SK-N-SH (cell line): ENCODE results near the gene ASPDH. TPM values are rescaled to one million over a fixed set of nuclear protein-coding genes. Genes with fewer than 3 reads are reported as not detected.

Source experiments
- CTCF ChIA-PET: fragments of 300-600, 350-600 bp; formaldehyde crosslinking; extraction: SDS; loops from one replicate; lab custom pipeline; 2021; lab: Yijun Ruan, JAX
- POLR2A ChIA-PET: fragments of 350-600 bp; sonication (Branson Sonifier 250); formaldehyde crosslinking; extraction: SDS; loops from one replicate; lab custom pipeline; 2020; ENCODE audit warnings: antibody characterized with exemption, inconsistent platforms; lab: Yijun Ruan, JAX
- DNase-seq: peaks from one replicate; pipeline ENCODE4 v3.0.0; 2012
- H2AFZ ChIP-seq: fragments of 200-600 bp; sonication (generic); 2 replicates; pipeline ENCODE4 v1.8.1; 2016; ENCODE audit warnings: antibody characterized with exemption, mild to moderate bottlenecking, low read depth
- H3F3A ChIP-seq: fragments of 200-600 bp; sonication (generic); replicated peaks from 2 replicates; pipeline ENCODE3; 2016; ENCODE audit warnings: antibody characterized with exemption, mild to moderate bottlenecking; ENCODE audit not compliant: insufficient read depth
- H3K27ac ChIP-seq, 2 experiments: fragments of 200-500 bp in 1 of 2; fragments of 200-600 bp in 1 of 2; sonication (Bioruptor generic) in 1 of 2; sonication (generic), shearing (Covaris generic) in 1 of 2; 2 replicates each; pipeline versions ENCODE4 v1.5.1 to v1.6.1; 2014 to 2016; ENCODE audit warnings: low read depth in 2 of 2, inconsistent platforms in 1 of 2, low read length in 1 of 2, mild to moderate bottlenecking in 1 of 2, mixed read lengths in 1 of 2
- H3K27me3 ChIP-seq: fragments of 200-600 bp; sonication (generic), shearing (Covaris generic); 2 replicates; pipeline ENCODE4 v1.6.1; 2016; ENCODE audit warnings: mixed run types; ENCODE audit not compliant: insufficient read depth
- H3K36me3 ChIP-seq, 2 experiments: fragments of 200-500 bp in 1 of 2; fragments of 200-600 bp in 1 of 2; sonication (Bioruptor generic) in 1 of 2; sonication (generic) in 1 of 2; replicated peaks in 1 of 2; 2 replicates each; pipeline versions ENCODE3 to v1.5.1; 2014 to 2016; ENCODE audit warnings: low read length in 1 of 2, mild to moderate bottlenecking in 1 of 2; ENCODE audit not compliant: insufficient read depth in 2 of 2, control insufficient read depth in 1 of 2
- H3K4me1 ChIP-seq, 2 experiments: fragments of 200-500 bp in 1 of 2; fragments of 200-600 bp in 1 of 2; sonication (Bioruptor generic) in 1 of 2; sonication (generic), shearing (Covaris generic) in 1 of 2; 2 replicates each; pipeline versions ENCODE4 v1.5.1 to v1.6.1; 2014 to 2016; ENCODE audit warnings: low read depth in 1 of 2, low read length in 1 of 2, mixed run types in 1 of 2; ENCODE audit not compliant: insufficient read depth in 2 of 2, control insufficient read depth in 1 of 2
- H3K4me2 ChIP-seq: fragments of 200-600 bp; sonication (generic), shearing (Covaris generic); 2 replicates; pipeline ENCODE4 v1.6.1; 2017; ENCODE audit warnings: mixed run types
- H3K4me3 ChIP-seq, 2 experiments: fragments of 200-500 bp in 1 of 2; fragments of 200-600 bp in 1 of 2; sonication (Bioruptor generic) in 1 of 2; sonication (generic), shearing (Covaris generic) in 1 of 2; 2 replicates each; pipeline versions ENCODE4 v1.5.1 to v1.8.1; 2014 to 2016; ENCODE audit warnings: low read depth in 2 of 2, inconsistent platforms in 1 of 2, low read length in 1 of 2, mild to moderate bottlenecking in 1 of 2, mixed read lengths in 1 of 2, moderate library complexity in 1 of 2
- H3K79me2 ChIP-seq: fragments of 200-600 bp; sonication (generic); 2 replicates; pipeline ENCODE4 v1.8.1; 2017; ENCODE audit warnings: mild to moderate bottlenecking; ENCODE audit not compliant: insufficient read depth
- H3K9ac ChIP-seq: fragments of 200-600 bp; sonication (generic); 2 replicates; pipeline ENCODE4 v1.6.1; 2017; ENCODE audit warnings: mixed run types
- H3K9me2 ChIP-seq: fragments of 200-600 bp; sonication (generic); 2 replicates; pipeline ENCODE4 v1.6.1; 2017; ENCODE audit warnings: mixed run types
- H3K9me3 ChIP-seq: fragments of 200-600 bp; sonication (generic); 2 replicates; pipeline ENCODE4 v1.6.1; 2017; ENCODE audit warnings: mixed run types, mild to moderate bottlenecking, moderate library complexity
- H4K20me1 ChIP-seq: fragments of 200-600 bp; sonication (generic); 2 replicates; pipeline ENCODE4 v1.6.1; 2017; ENCODE audit warnings: mild to moderate bottlenecking, mixed run types; ENCODE audit not compliant: insufficient read depth
- CHD2 ChIP-seq: fragments of 150-350 bp; IDR thresholded peaks from 2 replicates; pipeline ENCODE4 v1.6.1; 2018; ENCODE audit warnings: low read length; ENCODE audit not compliant: partially characterized antibody
- ELF1 ChIP-seq: IDR thresholded peaks from 2 replicates; pipeline ENCODE4 v1.4.0; 2012
- EP300 ChIP-seq, 2 experiments: IDR thresholded peaks; 2 replicates each; pipeline versions ENCODE4 v1.4.0 to v1.6.1; 2012; ENCODE audit warnings: borderline replicate concordance in 1 of 2, low read depth in 1 of 2, low read length in 1 of 2
- FOSL2 ChIP-seq: IDR thresholded peaks from 2 replicates; pipeline ENCODE4 v1.4.0; 2012; ENCODE audit warnings: low read depth, mild to moderate bottlenecking, moderate library complexity, borderline replicate concordance
- IRF3 ChIP-seq: fragments of 150-350 bp; IDR thresholded peaks from 2 replicates; pipeline ENCODE4 v1.6.1; 2016; ENCODE audit warnings: mild to moderate bottlenecking, low read depth, low read length
- MEF2A ChIP-seq: IDR thresholded peaks from 2 replicates; pipeline ENCODE4 v1.4.0; 2012; ENCODE audit warnings: low read depth, borderline replicate concordance
- MXI1 ChIP-seq: IDR thresholded peaks from 2 replicates; pipeline ENCODE4 v1.6.1; 2012; ENCODE audit warnings: mild to moderate bottlenecking, low read depth, low read length, improper control_type of control experiment
- NFIC ChIP-seq: IDR thresholded peaks from 2 replicates; pipeline ENCODE4 v1.4.0; 2012; ENCODE audit warnings: borderline replicate concordance
- RFX5 ChIP-seq: IDR thresholded peaks from 2 replicates; pipeline ENCODE4 v1.6.1; 2012; ENCODE audit warnings: mild to moderate bottlenecking, improper control_type of control experiment, low read length
- RXRA ChIP-seq: IDR thresholded peaks from 2 replicates; pipeline ENCODE4 v1.4.0; 2012; ENCODE audit warnings: low read depth, mild to moderate bottlenecking, borderline replicate concordance
- SMC3 ChIP-seq: IDR thresholded peaks from 2 replicates; pipeline ENCODE4 v1.6.1; 2012; ENCODE audit warnings: low read depth, low read length, improper control_type of control experiment
- TAF1 ChIP-seq: IDR thresholded peaks from 2 replicates; pipeline ENCODE4 v1.6.1; 2012; ENCODE audit warnings: low read depth, mild to moderate bottlenecking, low read length, moderate library complexity, borderline replicate concordance
- WGBS: methylation state at CpG from one replicate; pipeline ENCODE4 v1.1.6; 2017; ENCODE audit warnings: low lambda C conversion rate; 5-methylcytosine and 5-hydroxymethylcytosine counted together
- polyA plus RNA-seq, 3 experiments: library from polyadenylated mRNA; depleted of rRNA; stranded (reverse); fragments of >200 nt; gene quantifications; 2 replicates each; pipeline ENCODE4 v1.2.3, GENCODE V29; 2012
- TF ChIP-seq, protein P1 (sequence below): IDR thresholded peaks from 2 replicates; pipeline ENCODE4 v1.4.0; 2012; ENCODE audit warnings: low read depth, borderline replicate concordance
- TF ChIP-seq, protein P2 (sequence below): IDR thresholded peaks from 2 replicates; pipeline ENCODE4 v1.4.0; 2012; ENCODE audit warnings: low read depth, borderline replicate concordance

The ASPDH gene
- polyA plus RNA-seq, 1 of the 3 experiments (the other 2 are of a cell fraction), result 0.07 TPM

GRCh38 chr19:50546527-50547221 is 33.0 kb upstream of the ASPDH start:
- no peak overlapping the region for H2AFZ ChIP-seq
- no peaks in the 10 kb centered on the region for H3K27me3 ChIP-seq
- no peak overlapping the region for H3K4me2 ChIP-seq
- no peaks in the 10 kb centered on the region for H3K9me2 ChIP-seq
- no peaks in the 10 kb centered on the region for H3K9me3 ChIP-seq
- no peak overlapping the region for H3K4me3 ChIP-seq
- H3K9ac ChIP-seq, result no peak overlapping the region
- H3K79me2 ChIP-seq, result no peaks in the 10 kb centered on the region
- TF ChIP-seq NFIC (no peak), ELF1 (no peak), RFX5 (no peak), TAF1 (no peak), IRF3 (no peak), CHD2 (no peak), SMC3 (no peak), EP300 (IDR thresholded peaks at IDR 0.05; ENCODE audit: borderline replicate concordance in 1 of 2, low read depth in 1 of 2, low read length in 1 of 2) (no peak), MXI1 (no peak), RXRA (no peak), FOSL2 (no peak), MEF2A (no peak)
- TF ChIP-seq, protein P1, sequence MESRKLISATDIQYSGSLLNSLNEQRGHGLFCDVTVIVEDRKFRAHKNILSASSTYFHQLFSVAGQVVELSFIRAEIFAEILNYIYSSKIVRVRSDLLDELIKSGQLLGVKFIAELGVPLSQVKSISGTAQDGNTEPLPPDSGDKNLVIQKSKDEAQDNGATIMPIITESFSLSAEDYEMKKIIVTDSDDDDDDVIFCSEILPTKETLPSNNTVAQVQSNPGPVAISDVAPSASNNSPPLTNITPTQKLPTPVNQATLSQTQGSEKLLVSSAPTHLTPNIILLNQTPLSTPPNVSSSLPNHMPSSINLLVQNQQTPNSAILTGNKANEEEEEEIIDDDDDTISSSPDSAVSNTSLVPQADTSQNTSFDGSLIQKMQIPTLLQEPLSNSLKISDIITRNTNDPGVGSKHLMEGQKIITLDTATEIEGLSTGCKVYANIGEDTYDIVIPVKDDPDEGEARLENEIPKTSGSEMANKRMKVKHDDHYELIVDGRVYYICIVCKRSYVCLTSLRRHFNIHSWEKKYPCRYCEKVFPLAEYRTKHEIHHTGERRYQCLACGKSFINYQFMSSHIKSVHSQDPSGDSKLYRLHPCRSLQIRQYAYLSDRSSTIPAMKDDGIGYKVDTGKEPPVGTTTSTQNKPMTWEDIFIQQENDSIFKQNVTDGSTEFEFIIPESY, result no peak
- TF ChIP-seq, protein P2, sequence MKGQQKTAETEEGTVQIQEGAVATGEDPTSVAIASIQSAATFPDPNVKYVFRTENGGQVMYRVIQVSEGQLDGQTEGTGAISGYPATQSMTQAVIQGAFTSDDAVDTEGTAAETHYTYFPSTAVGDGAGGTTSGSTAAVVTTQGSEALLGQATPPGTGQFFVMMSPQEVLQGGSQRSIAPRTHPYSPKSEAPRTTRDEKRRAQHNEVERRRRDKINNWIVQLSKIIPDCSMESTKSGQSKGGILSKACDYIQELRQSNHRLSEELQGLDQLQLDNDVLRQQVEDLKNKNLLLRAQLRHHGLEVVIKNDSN, result no peak
- TF ChIP-seq, all 33 proteins: peak for 0
- Histone ChIP-seq H4K20me1 (0 out of 2 replicates have a peak, but pooled peaks cover 2% of the 10 kb centered on the region), H3K4me1 (peaks cover 0 to 16% of the 10 kb centered on the region in 2 experiments; a peak in 1 of 4 replicates), H3F3A (no peaks in the 10 kb centered on the region), H3K36me3 (no peaks in the 10 kb centered on the region), H3K27ac (no peak overlapping the region)
- POLR2A ChIA-PET, result no interaction called here
- CTCF ChIA-PET, result interaction anchor here (0.7 to 2.5 kb wide), 8 partner anchors 9 to 383 kb away, joined by 3 to 28 read pairs (median 4); no protein-coding TSS in a partner anchor
- no peak for DNase-seq
- 83% methylated on average over 29 of the region's 29 CpGs for WGBS
